NCI-H1417 treated with DMSO at 0.1 percent for 48 hours (cell line): ENCODE data around the gene MYOM3.

Source experiments
- DNase-seq: peaks from one replicate; lab custom pipeline; 2025; lab: John Stamatoyannopoulos, UW

MYOM3 gene

DNA sequence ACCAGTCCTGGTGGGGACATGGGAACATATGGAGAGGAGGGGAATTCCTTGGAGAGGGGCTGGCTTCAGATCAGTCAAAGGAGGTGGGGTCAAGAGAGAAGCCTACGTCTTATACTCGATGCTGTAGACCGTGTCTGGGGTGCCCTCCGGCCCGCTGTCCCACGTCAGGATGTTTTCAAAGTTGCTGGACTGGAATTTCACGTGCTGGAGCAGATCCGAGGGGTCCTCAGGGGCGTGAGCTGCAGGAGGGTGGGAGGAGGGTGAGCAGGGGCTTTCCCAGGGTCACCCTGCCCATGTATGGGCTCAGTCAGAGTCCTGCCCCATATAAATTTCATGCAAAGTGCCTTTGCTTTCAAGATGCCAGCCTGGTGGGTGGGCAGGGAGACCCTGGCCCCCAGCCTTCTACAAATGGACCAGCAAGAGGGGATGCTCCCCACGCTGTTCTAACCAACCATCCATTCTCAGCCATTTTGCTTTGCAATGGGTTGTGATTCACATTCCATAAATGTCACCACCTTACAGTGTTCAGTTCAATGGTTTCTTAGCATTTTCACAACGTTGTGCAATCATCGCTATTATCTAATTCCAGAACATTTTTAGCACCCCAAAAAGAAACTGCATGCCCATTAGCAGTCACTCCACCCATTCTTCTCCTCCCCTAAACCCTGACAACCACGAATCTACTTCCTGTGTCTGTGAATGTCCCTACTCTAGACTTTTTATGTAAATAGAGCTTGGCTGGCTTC is 26.7 kb upstream of the MYOM3 start:
- DNase-seq: no peak

DNA sequence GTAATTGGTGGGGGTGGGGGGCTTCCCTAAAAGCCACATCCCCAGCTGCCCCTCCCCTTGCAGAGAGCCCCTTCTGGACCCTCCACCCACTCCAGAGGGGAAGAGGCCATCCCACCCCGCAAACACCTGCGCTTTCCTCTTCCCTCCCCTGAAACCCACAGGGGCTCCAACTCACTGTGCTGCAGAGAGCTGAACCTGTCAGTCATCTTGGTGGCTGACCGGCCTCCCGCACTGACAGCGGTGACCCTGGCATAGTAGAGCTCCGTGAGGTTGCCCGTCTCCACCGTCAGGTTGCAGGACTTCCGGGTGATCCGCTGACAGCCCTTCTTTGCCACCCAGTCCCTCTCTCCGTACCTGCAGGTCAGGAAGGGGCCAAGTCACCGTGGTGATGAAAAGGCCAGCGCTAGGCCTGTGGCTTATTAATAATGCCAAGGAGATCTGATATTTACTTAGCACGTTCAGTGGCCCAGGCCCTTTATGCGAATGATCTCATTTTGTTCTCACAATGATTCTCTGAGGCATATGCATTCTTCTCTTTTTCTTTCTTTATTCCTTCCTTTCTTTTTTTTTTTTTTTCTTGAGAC is 25.1 kb upstream of the MYOM3 start:
- DNase-seq: no peak

DNA sequence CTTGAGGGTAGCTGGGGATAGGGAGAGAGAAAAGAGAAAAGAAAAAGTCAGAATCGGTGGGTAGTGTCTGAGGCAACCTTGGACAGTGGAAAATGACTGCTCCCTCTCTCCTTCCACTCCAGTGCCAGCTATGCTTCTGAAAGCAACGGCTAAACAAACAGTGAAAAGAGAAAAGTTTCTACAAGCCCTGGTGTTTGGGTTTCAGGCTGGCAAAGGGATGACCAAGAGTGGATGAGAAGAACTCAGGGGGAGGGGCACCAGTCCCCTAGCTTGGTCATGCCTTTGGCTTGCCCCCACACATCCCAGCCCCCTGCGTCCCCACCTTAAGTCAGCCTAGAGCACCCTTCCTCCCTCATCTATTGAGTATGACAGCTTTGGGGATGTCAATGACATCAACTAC is 22.4 kb upstream of the MYOM3 start:
- no peak for DNase-seq

DNA sequence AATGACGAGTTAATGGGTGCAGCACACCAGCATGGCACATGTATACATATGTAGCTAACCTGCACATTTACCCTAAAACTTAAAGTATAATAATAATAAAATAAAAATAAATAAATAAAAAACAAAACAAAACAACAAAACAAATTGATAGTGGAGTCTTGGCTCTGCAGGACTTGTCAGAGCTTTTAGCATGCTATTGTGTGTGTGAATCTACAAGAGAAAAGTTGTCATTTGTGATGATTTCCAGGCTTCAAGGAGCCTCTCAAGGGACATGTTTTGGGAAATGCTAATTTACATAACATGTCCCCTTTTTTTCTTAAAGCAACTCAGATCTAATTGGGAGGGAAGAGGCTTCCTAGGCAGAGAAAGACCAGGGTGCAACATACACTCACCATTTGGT is 21.9 kb upstream of the MYOM3 start:
- no peak for DNase-seq

DNA sequence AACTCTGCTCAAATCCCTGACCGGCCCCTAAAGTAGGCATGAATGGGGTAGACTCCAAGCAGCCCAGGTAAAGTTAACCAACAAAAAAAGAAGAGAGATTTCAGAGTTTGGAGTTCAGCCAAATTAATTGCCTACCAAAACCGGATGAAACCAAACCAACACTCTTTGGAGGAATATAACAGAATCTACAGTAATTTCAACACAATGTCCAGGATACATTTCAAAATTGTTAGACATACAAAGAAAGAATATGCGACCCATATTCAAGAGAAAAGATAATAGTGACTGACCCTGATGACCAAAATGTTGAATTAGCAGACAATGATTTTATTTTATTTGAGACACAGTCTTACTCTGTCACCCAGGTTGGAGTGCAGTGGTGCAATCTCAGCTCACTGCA is 18.4 kb upstream of the MYOM3 start:
- no peak for DNase-seq

DNA sequence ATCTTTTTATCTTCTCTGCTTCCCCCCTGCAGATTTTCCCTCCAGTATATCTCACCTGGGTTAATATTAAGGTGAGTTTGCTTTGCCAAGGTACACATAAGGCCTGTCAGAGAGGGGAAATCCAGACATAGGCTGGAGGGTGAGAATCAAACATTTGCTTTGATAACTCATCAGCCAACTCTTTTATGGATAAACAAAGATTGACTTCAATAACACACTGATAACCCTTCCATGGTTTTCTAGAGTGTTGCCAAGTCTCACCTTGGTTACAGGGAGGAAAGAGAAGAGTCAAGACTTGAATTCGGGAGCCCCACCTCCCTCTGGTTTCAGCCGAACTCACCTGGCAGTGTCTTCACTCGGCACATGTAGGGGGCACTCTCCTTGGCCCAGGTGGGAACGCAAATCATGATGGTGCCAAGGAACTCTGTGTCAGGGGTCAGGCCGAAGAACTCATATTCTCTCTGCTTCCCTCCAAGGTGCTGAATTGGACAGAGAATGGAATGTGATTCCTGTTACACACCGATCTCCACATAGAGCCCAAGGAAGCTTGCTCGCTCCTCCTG is 15.9 kb upstream of the MYOM3 start:
- no peak for DNase-seq

DNA sequence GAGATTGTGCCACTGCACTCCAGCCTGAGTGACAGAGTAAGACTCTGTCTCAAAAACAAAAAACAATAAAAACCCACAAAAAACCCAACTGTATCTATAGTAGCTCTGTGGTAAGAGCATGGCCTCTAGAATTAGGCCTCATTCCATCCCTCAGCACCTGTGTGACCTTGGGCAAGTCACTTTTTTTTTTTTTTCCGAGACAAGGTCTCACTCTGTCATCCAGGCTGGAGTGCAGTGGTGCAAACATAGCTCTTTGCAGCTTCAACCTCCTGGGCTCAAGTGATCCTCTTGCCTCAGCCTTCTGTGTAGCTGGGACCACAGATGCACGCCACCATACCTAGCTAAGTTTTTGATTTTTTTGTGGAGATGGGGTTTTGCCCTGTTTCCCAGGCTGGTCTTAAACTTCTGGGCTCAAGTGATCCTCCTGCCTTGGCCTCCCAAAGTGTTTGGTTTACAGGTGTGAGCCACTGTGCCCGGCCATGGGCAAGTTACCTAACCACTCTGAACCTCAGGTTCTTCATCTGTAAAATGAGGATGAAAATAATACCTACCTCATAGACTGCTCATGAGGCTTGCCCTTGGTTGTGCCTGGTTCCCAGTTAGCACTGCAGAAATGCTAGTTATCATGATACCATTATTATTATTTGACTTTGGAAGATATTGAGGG is 15.3 kb upstream of the MYOM3 start:
- DNase-seq: no peak

DNA sequence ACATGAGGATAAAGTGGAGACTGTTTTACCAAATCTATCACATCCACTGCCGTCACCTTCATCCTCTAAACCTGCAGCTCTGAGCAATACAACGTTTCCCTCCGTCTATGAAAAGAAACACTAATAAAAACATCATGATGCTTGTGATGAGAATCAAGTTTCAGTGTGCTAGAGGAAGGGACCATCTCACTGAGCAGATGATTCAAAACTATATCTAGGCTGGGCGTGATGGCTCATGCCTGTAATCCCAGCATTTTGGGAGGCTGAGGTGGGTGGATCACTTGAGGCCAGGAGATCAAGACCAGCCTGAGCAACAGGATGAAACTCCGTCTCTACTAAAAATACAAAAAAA is 14.7 kb upstream of the MYOM3 start:
- DNase-seq: no peak

DNA sequence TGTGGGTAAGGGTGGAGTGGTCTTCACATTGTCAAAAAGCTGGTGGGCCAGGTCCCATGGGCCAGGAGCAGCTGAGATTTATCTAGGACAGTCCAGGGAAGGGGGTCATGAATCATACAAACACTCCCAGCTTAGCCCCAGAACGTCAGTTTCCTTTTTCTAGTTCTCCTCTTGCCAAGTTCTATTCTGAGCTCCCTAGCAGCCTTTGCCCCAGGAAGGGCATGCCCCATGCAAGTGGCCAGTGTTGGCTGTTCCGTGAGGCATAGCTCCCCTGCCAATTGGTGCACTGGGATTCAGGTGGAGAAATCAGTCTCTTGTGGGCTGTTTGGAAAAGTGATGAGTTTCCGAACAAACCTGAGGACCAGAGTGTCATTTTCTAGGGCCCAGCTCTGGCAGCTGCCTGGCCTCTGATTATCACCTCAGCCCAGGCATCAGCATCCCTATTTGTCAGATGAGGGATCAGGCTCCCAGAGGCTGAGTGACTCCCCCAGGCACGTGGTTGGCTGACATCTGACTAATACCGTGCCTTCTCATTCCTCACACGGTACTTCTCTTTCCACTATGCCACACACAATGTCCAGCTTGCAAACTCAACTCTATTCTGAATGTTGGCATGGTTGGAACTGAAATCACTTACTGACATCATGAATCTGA is 14.2 kb upstream of the MYOM3 start:
- no peak for DNase-seq

DNA sequence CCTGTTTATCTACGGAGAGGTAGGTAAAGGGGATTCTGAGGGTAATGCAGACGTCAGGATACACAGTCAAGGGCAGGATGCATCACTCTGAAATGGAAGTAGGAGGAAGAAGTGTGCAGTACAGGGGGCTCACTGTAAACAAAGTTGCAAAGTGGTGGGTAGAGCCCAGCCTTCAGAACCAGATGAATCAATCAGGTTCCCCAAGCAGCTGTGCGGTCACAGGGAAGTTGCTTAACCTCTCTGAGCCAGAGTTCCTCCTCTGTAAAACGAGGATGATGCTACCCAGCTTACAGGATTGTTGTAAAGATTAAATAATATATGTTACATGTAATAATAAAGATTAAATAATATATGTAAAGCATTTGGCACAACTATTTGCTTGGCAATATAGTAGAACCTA is 13.5 kb upstream of the MYOM3 start:
- no peak for DNase-seq

DNA sequence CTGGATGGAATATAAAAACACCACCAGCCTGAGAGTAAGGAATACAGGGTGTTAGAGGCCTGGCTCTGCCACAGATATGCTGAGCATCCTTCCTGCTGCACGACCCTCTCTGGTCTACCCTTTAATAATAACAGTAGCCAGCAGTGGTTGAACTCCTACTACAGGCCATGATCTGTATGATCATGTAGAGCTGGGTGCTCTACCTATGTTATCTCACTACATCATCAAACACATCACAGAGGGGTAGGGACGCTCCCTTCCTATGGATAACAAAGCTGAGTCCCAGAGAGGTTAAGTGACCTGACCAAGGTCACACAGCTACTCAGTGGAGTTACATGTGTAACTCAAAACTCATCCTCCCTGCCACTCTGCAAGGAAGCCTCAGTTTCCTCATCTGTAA is 13.0 kb upstream of the MYOM3 start:
- no peak for DNase-seq

DNA sequence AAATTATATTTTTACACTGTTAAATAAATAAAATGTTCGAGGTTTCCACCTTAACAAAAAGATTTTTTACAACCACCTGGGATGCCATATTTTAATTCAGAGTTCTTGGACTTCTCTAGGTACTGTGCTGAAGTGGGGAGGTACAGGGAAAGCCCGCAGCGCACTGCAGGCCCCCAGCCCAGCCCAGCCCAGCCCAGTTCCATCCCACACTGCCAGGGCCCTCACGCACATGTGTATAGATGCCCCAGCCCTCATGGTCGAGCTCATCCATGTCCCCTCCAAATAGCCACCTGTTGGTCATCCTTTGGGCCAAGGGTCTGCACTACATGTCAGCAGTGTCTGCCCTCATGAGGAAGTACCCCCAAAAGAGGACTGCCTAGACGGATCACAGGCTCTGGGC is 11.7 kb upstream of the MYOM3 start:
- DNase-seq: no peak

DNA sequence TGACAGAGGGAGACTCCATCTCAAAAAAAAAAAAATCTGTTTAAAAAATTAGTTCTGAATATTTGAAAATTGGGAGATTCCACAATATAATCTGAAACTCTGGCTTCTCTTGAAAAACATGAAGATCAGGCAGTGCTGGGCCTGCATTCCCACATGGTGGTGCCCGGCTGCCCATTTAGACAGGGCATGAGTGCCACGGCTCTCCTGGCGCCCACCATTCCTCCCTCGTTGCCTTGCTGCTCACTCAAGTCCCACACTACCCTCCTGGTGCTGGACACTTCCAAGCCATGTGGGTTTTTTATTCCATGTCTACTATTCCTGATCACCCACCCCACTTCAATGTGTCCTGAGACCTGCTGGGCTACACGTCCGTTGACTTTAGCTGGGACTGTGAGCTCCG is 10.8 kb upstream of the MYOM3 start:
- DNase-seq: no peak

DNA sequence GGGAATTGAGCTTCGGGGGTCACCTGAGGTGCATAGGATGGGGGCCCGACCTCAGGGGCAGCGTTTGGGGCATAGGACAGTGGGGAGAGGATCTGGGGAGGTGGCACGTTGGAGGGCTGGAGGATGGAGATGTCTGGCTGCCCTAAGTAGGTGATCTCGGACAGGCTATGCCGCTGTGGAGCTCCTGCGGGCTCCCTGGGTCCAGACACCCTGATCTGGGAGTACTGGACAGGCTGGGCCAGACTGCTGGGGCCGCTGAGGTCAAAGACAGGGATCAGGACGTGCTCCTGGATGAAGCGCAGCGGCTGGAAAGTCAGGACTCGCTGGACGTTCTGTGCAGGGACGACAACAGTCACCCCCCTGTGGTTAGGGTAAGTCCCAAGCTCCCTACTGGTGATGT is 9.5 kb upstream of the MYOM3 start:
- no peak for DNase-seq

DNA sequence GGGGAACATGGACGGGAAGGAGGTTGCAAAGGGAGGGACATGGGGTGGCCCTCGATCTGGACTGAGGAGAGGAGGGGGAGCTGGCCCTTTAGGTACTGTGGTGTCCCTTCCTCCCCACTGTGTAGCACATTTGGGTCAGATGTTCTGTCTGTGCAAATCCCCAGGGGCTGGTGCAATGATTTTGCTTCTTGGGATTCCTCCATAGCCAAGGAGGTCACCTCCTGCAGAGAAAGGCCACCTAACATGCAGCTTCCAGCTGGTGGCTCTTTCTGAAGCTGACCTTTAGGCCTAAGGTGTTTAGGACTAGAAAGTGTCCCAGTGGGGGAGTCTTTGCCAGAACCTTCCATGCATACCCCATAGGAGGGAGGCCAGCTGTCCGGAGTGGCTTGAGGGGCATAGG is 9.0 kb upstream of the MYOM3 start:
- DNase-seq: no peak

DNA sequence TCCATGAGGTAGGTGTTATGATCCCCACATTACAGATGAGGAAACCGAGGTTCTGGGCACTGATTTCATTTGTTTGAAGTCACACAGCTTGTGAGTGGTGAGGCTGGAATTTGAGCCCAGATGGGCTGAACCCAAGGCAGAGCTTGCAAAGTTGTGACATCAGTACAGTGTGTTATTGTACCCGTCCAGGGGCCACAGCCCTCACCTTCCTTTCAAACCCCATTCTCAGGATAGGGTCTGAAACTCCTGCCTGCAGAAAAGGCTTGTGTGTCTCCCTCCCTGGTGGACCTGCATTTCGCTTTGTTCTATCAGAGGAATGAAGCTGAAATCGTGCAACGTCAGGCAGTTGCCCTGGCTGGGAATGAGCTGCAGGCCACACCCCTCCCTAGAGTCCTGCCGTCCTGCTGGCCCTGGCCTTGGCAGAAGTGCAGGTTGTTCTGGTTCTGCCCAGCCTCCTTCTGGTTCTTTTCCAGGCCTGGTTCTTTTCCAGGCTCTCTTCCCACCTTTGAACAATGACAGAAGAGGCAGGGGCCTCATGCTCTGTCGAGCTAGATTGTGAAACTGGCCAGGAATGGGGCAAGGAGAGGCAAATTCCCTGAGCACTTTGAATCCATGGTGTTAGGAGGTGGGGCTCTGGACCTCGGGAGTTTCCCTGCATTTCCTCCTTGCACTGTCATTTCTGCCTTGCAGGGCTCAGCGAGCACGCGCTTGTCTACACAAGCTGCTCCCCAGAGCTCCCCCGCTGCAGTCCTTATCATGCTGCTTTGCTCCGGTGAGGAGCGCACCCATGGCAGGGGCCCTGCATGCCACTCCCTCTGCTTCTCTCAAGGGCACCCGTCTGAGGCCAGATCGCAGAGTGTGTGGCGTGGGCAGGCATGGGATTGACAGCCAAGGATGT is 8.2 kb upstream of the MYOM3 start:
- no peak for DNase-seq

DNA sequence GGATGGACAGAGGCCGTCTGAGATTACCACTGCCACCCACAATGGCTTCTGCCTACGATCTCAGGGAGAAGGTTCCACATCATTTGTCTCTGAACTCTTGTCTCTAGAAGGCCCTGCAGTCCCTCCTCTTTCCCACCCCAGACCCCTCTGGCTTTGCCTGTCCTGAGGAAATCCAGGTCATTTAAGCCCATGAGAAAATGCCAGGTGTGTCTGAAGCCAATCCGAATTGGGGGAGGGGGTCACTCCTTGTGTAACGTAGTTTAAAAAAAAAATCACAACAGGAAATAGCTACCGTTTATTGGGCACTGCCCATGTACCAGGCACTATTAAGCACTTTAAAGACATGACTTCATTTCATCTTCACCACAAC is 7.5 kb upstream of the MYOM3 start:
- DNase-seq: no peak

DNA sequence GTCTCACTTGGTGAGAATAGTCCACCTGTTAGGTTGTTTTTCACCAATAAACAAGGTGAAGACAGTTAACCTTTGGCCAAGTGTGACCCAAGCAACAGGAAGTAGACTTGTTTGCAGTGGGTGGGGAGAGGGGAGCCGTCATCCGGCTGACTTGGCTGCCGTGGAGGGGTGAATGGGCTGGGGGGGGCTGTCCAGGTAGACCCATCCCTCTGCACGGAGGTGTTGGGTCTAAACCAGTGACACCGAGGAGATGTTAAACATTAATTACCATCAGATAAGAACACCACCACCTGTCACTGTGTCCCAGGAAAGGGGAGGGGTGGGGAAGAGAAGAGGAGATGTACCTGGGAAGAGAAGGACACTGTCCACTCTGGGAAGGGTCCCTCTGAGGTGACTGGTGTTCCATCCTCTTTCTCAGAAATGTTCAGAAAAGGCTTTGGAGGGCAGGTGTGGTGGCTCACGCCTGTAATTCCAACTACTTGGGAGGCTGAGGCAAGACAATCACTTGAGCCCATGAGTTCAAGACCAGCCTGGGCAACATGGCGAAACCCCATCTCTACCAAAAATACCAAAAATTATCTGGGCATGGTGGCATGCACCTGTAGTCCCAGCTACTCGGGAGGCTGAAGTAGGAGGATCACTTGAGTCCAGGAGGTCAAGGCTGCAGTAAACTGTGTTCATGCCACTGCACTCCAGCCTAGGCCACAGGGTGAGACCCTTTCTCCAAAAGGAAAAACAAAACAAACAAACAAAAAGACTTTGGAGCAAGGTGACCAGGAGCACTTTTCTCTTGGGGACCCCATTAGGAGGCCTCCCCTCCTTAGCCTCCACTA is 6.7 kb upstream of the MYOM3 start:
- DNase-seq: no peak

DNA sequence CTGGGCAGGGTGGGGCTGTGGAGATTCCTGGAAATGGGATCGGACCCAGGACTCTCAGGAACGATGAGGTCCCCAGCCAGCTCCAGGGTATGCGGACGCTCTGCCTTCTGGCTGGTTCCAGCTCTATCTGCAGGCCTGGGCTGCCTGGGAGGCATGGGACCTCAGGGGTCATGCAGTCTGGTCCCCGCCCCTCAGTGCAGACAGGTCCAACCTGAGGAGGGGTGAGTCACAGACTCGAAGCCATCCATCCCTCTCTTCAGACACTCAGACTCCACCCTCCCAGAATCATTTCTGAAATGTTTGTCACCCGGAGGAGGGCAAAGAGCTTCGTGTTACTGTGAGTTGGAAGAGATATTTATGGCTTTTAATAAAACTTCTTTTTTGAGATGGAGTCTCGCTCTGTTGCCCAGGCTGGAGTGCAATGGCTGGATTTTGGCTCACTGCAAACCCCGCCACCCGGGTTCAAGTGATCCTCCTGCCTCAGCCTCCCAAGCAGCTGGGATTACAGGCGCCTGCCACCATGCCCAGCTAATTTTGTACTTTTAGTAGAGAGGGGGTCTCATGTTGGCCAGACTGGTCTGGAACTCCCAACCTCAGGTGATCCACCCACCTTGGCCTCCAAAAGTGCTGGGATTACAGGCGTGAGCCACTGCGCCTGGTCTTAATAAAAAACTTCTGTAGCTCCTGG is 5.9 kb upstream of the MYOM3 start:
- DNase-seq: no peak

DNA sequence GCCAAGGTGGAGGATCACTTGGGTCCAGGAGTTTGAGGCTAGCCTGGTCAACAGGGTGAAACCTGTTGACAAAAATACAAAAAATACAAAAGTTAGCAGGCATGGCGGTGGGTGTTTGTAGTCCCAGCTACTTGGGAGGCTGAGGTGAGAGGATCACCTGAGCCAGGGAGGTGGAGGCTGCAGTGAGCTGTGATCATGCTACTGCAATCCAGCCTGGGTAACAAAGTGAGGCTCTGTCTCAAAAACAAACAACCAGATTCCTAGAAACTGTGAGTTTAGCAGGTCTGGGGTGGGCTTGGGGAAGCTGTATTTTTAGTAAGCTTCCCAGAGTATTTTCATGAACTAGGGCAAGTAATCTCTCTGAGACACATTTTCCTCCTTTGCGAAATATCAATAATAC is 5.2 kb upstream of the MYOM3 start:
- DNase-seq: no peak
